HG02852 (cell line): ENCODE results near the gene MYBPH.

Experiments used
- ATAC-seq: cut with Tn5 transposase; IDR thresholded peaks from one replicate; pipeline ENCODE4 v1.9.1; 2021; ENCODE audit warnings: mild to moderate bottlenecking, moderate library complexity; ENCODE audit not compliant: unreplicated experiment

The MYBPH gene

GRCh38 chr1:203131548-203132200, 44.0 kb downstream of the MYBPH start:
- no peak for ATAC-seq

DNA sequence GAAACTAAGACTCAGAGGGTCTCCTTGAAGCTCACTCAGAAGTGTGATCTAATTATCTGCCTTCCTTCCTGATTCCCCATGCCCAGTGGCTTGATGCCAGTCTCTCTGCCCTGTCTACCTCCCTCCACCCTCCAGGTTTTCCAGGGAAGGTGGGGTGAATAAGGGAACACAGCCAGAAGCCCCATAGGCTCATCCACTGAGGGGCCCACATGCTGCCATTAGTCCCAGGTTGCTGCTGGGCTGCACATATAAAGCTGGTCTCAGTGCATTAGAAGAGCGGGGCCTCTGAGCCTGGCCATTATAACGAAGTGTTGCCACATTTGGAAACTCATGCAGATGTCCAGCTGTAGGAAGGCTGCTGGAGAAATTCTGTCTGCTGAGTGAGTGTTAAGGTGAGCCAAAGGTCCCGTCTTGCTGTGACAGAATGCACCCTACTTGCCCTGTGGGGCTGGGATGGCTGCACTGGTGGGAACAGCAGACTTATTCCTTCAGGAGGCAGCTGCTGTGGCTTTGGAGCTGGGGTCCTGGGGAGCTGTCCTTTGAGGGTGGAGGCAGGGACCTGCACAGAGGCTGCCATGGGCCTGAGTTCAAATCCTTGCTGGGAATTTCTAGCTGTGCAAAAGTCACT, 45.2 kb downstream of the MYBPH start:
- ATAC-seq = no peak

DNA sequence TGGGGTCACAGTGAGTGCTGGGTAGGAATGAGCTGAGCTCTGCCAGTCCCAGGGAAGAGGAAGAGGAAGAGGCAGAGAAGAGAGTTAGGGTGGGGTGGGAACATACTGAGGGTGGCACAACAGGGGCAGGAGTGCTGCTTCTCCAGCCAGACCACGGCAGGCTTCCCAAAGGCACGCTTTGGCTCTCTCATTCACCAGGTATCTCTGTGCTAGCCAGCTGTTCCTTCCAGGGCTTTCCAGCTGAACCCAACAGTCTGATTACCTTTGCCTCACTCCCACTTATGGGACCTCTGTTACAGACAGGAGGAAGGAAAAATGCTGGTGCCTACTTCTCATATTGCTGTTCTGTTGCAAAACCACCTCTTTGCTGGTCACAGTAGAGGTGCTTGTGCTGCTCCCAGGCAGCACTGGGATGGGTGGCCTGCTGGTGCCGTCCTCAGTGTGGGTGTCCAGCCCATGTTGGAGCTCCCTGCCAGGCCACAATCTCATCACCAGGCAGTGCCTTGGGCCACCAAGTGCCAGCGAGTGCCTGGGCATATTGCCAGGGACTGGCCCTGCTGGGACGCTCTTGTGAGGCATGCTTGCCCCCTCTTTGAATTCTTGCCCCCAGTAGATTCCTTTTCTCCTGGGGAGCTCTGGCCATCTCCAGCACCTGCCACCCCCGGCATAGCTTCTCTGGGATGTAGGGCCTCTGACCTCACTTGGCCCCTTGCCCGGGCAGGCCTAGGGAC, 46.0 kb downstream of the MYBPH start:
- no peak for ATAC-seq

GRCh38 chr1:203128716-203129500, 46.7 kb downstream of the MYBPH start:
- no peak for ATAC-seq

DNA sequence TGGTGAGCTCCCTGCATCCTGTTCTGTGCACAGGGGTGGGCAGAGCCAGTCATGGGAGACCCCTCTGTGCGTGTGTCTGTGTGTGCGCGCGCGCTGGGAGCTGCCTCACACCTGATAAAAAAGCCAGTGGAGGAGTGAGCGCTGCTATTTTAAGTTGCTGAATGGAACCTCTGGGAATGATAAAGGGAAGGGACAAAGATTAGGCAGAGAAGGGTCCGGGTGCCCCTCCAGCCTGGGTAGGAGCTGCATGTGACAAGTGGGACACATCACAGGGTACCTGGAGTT, 47.3 kb downstream of the MYBPH start:
- no peak for ATAC-seq

GRCh38 chr1:203127666-203128430, 47.8 kb downstream of the MYBPH start, which contains the start of gene ADORA1:
Gene ADORA1 (plus strand): TSS chr1:203127726. CDS start chr1:203128842, 1,116 bp downstream.
- no peak for ATAC-seq

DNA sequence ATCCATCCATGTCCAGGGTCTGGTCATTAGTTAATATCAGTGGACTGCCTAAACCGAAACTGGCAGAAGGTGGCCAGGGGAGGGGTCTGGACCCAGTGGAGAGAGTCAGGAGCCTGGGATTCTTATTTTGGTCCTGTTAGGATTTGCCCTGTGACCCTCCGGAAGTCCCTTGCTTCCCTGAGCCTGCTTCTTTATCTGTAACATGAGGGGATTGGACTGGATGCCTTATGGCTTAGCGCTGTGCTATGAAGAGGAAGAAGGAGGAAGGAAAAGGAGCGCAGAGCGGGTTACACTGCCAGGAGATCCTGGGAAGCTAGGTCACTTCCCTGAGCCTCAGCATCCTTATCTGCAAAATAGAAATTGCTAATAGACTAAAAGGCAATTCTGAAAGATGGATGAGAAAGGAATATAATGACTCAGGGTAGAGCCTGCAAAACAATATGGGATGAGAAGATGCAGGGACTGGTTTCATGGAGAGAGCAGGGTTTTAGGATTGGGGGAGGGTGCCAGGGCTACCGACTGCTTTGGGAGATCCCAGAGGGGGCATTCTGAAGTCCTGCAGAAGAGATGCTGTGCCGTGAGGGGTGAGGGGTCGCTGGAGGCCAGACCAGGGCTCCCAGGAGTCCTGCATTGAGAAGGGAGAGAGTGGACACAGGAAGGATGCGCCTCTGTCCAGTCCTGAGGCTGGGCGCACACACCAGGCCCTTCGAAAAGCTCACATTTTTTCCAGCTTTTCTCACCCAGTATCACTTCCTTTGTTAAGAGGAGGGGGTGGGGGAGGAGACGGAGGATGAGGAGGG, 48.6 kb downstream of the MYBPH start:
- no peak for ATAC-seq

DNA sequence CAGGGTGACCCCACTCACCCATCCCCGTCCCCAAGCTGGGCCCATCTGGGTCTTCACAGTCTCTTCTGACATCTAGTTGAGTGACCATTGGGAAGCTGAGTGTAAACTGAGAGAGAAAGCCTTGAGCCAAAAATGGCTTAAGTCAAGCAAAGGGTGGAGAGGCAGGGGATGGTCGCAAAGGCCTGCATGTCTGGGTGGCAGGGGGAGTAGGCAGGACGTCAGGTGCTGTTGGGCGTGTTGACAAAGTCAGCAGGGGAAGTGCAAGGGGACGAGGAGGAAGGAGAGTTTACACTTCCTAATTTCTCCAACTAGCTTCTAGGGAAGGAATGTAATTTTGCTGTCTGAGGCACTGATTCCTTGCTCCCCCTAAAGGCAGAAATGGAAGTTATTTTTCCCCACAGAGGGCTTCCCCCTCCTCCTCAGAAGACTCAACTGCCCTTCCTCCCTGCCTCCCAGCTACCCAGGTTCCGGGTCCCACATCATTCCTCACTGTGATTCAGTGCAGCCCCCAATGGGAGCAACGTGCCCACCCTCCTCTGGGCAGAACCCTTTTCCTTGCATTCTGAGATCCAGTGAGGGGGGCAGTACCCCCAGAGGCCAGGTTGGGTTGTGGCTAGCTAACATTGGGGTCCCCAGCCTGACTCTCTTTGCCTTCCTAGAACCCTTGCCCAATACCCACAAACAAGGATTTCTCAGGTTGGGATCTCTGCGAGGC, 49.3 kb downstream of the MYBPH start:
- no peak for ATAC-seq

- ATAC-seq = no peak
Observed at GRCh38 chr1:203124546-203125317, 50.9 kb downstream of the MYBPH start.

- ATAC-seq = no peak
Observed at GRCh38 chr1:203124011-203124410, 51.6 kb downstream of the MYBPH start.

- ATAC-seq = no peak
Observed at GRCh38 chr1:203122159-203122558, 53.5 kb downstream of the MYBPH start.

DNA sequence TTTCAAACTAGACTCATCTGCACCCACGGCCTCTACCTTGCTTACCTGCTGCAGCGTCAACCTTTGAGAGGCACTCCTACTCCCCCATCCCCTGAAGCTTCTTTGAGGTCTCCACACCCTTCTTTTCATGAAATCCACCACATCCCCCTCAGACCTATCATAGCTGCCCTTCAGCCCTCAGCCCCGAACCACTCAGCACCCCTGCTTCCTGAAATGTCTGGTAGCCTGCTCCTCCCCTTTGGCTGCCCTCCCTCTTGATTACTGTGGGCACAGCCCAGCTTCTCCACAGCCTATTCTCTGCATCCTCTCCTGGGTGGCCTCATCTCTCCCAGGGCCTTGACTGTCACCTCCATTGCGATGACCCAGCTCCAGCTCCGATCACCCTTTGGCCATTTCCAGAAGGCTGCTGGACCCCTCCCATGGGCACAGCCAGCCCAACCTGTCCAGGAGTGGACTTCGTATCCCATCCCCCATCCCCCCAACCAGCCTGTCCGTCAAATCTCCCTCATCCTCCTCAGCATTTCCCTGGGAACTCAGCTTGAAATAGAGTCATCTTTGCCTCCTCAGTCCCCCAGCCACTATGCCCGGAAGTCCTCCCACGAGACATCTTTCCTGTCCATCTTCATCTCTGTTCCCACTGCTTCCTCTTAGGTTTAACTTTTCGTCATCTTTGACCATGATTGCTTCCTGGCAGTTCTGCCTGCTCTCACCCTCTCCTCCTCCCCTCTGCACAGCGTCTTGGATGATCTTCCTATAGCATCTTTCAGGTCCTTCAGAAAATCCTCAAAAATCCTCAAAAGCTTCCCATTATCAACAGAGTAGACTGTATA, 54.2 kb downstream of the MYBPH start:
- ATAC-seq = no peak

DNA sequence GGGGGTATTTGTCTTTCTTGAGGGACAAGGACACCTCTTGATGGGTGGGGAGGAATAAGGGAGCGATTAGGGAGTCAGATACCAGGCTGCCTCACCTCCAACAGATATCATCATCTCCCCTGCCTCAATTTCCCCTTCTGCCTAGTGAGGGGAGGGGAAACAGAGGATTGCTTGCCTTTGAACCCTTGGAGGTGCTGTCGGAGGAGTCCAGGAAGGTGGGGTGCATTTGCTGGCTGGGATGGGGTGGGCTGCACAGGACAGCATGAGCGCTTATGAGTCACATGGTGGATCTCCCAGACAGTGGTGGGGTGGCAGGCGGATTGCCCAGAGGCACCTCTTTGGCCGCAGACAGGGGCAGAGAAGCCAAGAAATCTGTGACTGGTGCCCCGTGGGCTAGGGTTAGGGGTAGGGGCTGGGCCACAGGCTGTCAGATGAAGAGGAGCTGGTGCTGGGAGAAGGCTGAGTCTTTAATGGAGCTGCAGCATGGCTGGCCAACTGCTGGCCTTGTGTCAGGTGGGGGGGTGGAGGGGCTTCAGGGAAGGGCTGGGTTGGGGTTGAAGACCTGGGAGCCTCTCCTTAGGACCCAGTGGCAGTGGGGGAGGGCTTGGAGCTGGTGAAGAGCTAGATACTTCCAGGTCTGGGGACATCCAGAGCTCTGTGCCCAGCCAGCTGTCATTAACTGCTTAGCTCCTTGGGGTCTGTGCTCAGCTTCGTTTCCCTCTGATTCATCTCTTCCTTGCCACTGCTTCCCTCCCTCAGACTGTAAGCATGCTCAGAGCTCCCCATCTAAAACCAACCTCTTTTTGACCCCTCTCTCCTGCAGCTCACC, 55.1 kb downstream of the MYBPH start:
- ATAC-seq = no peak
